ENCODE results near the gene CSE1L.
"Not testable (repeated sequence)": the region's sequence is repeated elsewhere in the genome, so short reads cannot be mapped to it uniquely, and the experiment has no call there.

The CSE1L gene

GRCh38 chr20:49046087-49046900 lies at the start of gene CSE1L:
Gene CSE1L, plus strand, starts transcription at chr20:49046312. Its CDS starts 12,152 bp downstream, at chr20:49058464.
- DNase-seq (ENCODE audit: low spot score) = peak; percentile 95

- DNase-seq (ENCODE audit: low spot score) = no peak
Observed at GRCh38 chr20:48999890-49000870, 45.9 kb upstream of the CSE1L start.

- no peak for DNase-seq (ENCODE audit: low spot score)
Observed at GRCh38 chr20:49001741-49002140, 44.4 kb upstream of the CSE1L start.

GRCh38 chr20:49006446-49006980 lies 39.6 kb upstream of the CSE1L start:
- no peak for DNase-seq (ENCODE audit: low spot score)

- DNase-seq (ENCODE audit: low spot score) = no peak
Observed at GRCh38 chr20:49009899-49010631, 36.0 kb upstream of the CSE1L start.

- no peak for DNase-seq (ENCODE audit: low spot score)
Observed at GRCh38 chr20:49024220-49024619, 21.9 kb upstream of the CSE1L start.

GRCh38 chr20:49028177-49028576 lies 17.9 kb upstream of the CSE1L start:
- DNase-seq (ENCODE audit: low spot score) = not testable (repeated sequence)

- DNase-seq (ENCODE audit: low spot score) = no peak
Observed at GRCh38 chr20:49028684-49029083, 17.4 kb upstream of the CSE1L start.

GRCh38 chr20:49029203-49029602 lies 16.9 kb upstream of the CSE1L start:
- no peak for DNase-seq (ENCODE audit: low spot score)

GRCh38 chr20:49030954-49031619 lies 15.0 kb upstream of the CSE1L start:
- no peak for DNase-seq (ENCODE audit: low spot score)

- DNase-seq (ENCODE audit: low spot score) = no peak
Observed at GRCh38 chr20:49032455-49032854, 13.7 kb upstream of the CSE1L start.

- no peak for DNase-seq (ENCODE audit: low spot score)
Observed at GRCh38 chr20:49034070-49034732, 11.9 kb upstream of the CSE1L start.

GRCh38 chr20:49037962-49038387 lies 8.1 kb upstream of the CSE1L start:
- DNase-seq (ENCODE audit: low spot score) = no peak

GRCh38 chr20:49039854-49040253 lies 6.3 kb upstream of the CSE1L start:
- DNase-seq (ENCODE audit: low spot score) = no peak

- no peak for DNase-seq (ENCODE audit: low spot score)
Observed at GRCh38 chr20:49043000-49043399, 3.1 kb upstream of the CSE1L start.

GRCh38 chr20:49045440-49046086 lies 549 bp upstream of the CSE1L start:
- DNase-seq (ENCODE audit: low spot score) = peak; percentile 27

GRCh38 chr20:49052334-49052733 lies 6.2 kb downstream of the CSE1L start:
- DNase-seq (ENCODE audit: low spot score) = no peak

GRCh38 chr20:49054056-49054643 lies 8.0 kb downstream of the CSE1L start:
- DNase-seq (ENCODE audit: low spot score) = no peak

- DNase-seq (ENCODE audit: low spot score) = no peak
Observed at GRCh38 chr20:49063279-49063678, 17.2 kb downstream of the CSE1L start.

- no peak for DNase-seq (ENCODE audit: low spot score)
Observed at GRCh38 chr20:49074521-49074920, 28.4 kb downstream of the CSE1L start.

Measured in kidney capillary endothelial cell (primary cell).